Measurements from ENCODE around the gene FICD.
A peak's percentile ranks its signal among the peaks of the same experiment; 100 is the strongest.

- TF ChIP-seq RAD21 (IDR thresholded peaks at IDR 0.05; ENCODE audit: low read depth) (peak; percentile 96), CREB1 (IDR thresholded peaks at IDR 0.05; ENCODE audit: low read depth) (no peak), FOXM1 (IDR thresholded peaks at IDR 0.05; ENCODE audit: borderline replicate concordance, low read depth) (peak; percentile 56; the same call in 1 of the 2 replicates), TEAD4 (IDR thresholded peaks at IDR 0.05) (peak; percentile 51; the same call in 1 of the 2 replicates), EGR1 (IDR thresholded peaks at IDR 0.05) (no peak), EP300 (IDR thresholded peaks at IDR 0.05; ENCODE audit: borderline replicate concordance) (peak; percentile 13; the same call in 1 of the 2 replicates), REST (IDR thresholded peaks at IDR 0.05; ENCODE audit: low read depth) (no peak), YY1 (IDR thresholded peaks at IDR 0.05; ENCODE audit: low read depth) (peak; percentile 59; the same call in 1 of the 2 replicates), ZBTB7A (IDR thresholded peaks at IDR 0.05; ENCODE audit: low read depth) (no peak), CEBPB (IDR thresholded peaks at IDR 0.05) (no peak), USF1 (IDR thresholded peaks at IDR 0.05) (no peak), TCF12 (IDR thresholded peaks at IDR 0.05; ENCODE audit: low read depth) (0 out of 2 replicates have a peak, but pooled peaks have one; percentile 38), NFIC (IDR thresholded peaks at IDR 0.05) (0 out of 2 replicates have a peak, but pooled peaks have one; percentile 18), MAX (IDR thresholded peaks at IDR 0.05) (peak; percentile 59)
Measured at GRCh38 chr12:108563136-108563803, 48.2 kb downstream of the FICD start.

All from Ishikawa (cell line).